Aorta (tissue), 5 donors: Measurements from ENCODE around the gene PCLAF. TPM values are rescaled to one million over a fixed set of nuclear protein-coding genes. Genes with fewer than 3 reads are reported as not detected.
"Not testable (repeated sequence)": the region's sequence is repeated elsewhere in the genome, so short reads cannot be mapped to it uniquely, and the experiment has no call there.

Experiments
- ATAC-seq: fragments of 200-7000 bp; cut with Tn5 transposase; one replicate; pipeline ENCODE4 v1.9.1; 2022; ENCODE audit warnings: moderate library complexity; ENCODE audit not compliant: low FRiP score
- DNase-seq, 2 donors: peaks; one replicate each; pipeline ENCODE4 v3.0.0-alpha.2; 2020
- H3K27ac ChIP-seq, 2 donors: one replicate each; pipeline ENCODE4 v1.5.1; 2013; ENCODE audit warnings: low read length in 2 of 2, mild to moderate bottlenecking in 2 of 2, moderate library complexity in 2 of 2, control low read depth in 1 of 2, inconsistent platforms in 1 of 2, low read depth in 1 of 2
- H3K27me3 ChIP-seq, 2 donors: one replicate each; pipeline ENCODE4 v1.6.1; 2013; ENCODE audit warnings: control low read depth in 1 of 2, low read length in 1 of 2, mild to moderate bottlenecking in 1 of 2, moderate library complexity in 1 of 2; ENCODE audit not compliant: insufficient read depth in 2 of 2, control insufficient read depth in 1 of 2
- H3K36me3 ChIP-seq, 2 donors: one replicate each; pipeline ENCODE4 v1.6.1; 2013; ENCODE audit warnings: control low read depth in 1 of 2, low read length in 1 of 2, mild to moderate bottlenecking in 1 of 2; ENCODE audit not compliant: insufficient read depth in 2 of 2, control insufficient read depth in 1 of 2
- H3K4me1 ChIP-seq, 2 donors: one replicate each; pipeline ENCODE4 v1.6.1; 2013; ENCODE audit warnings: low read length in 2 of 2, control low read depth in 1 of 2, mild to moderate bottlenecking in 1 of 2, moderate library complexity in 1 of 2; ENCODE audit not compliant: insufficient read depth in 2 of 2, control insufficient read depth in 1 of 2
- H3K4me3 ChIP-seq, 2 donors: one replicate each; pipeline ENCODE4 v1.5.1; 2013; ENCODE audit warnings: low read length in 2 of 2, control low read depth in 1 of 2, mild to moderate bottlenecking in 1 of 2
- H3K9me3 ChIP-seq: one replicate; pipeline ENCODE4 v1.6.1; 2013; ENCODE audit warnings: mild to moderate bottlenecking, low read length; ENCODE audit not compliant: control insufficient read depth
- WGBS, 2 donors: extraction: QIAGEN DNeasy Blood & Tissue Kit; methylation state at CpG; one replicate each; pipeline ENCODE4 v1.1.7; 2013; 5-methylcytosine and 5-hydroxymethylcytosine counted together
- intact Hi-C, 2 donors: fragments of 100-400 bp; cut with DNase I; formaldehyde crosslinking; loops; one replicate each; pipeline versions ENCODE4 v1.14.2 to v1.15.0; 2022
- polyA plus RNA-seq, 2 donors: library from polyadenylated mRNA; stranded (reverse); fragments of 200-250 nt; gene quantifications; one replicate each; pipeline ENCODE4 v1.2.3, GENCODE V29; 2013
- total RNA-seq, 2 donors: library from RNA; stranded (reverse); fragmentation: NEBNext Ultra II Directional; extraction: Animal tissue kit (Norgen Biotek cat#: 25700); gene quantifications; one replicate each; pipeline ENCODE4 v1.2.1, GENCODE V29; 2021
- donor health status: healthy with polysubstance abuse.
- donor health status: Bipolar disorder and iron deficiency.
- donor health status: DM: no; HTN: no; CAD: no.
- donor health status: DM: no; HTN: no; CAD: no.
- donor health status: DM: yes; HTN: yes; CAD: no.

PCLAF gene
- total and polyA plus RNA-seq, 4 donors: 0.91 to 6.0 TPM; not detected in 2

- not testable (repeated sequence) for ATAC-seq, H3K4me3 ChIP-seq, H3K27me3 ChIP-seq, H3K4me1 ChIP-seq, DNase-seq, H3K27ac ChIP-seq, H3K36me3 ChIP-seq, H3K9me3 ChIP-seq
- WGBS, 2 donors: 57 to 58% methylated on average over 11 of the region's 11 CpGs
- intact Hi-C loops: loop anchor here in 1 of 2 donors (10.0 kb wide), 1 partner anchor 215 kb away; the partner anchor contains the start of gene PPIB
Observed at GRCh38 chr15:64380130-64380870, 941 bp downstream of the PCLAF start.

GRCh38 chr15:64379216-64379960 lies 1.9 kb downstream of the PCLAF start:
- WGBS, 2 donors: 64 to 69% methylated on average over 9 of the region's 9 CpGs

GRCh38 chr15:64373360-64373759 lies 7.9 kb downstream of the PCLAF start:
- no peak overlapping the region for H3K4me3 ChIP-seq
- DNase-seq: no peak
- H3K27ac ChIP-seq: no peak overlapping the region
- no peak for ATAC-seq
- no peaks in the 10 kb centered on the region for H3K4me1 ChIP-seq
- H3K9me3 ChIP-seq: no peaks in the 10 kb centered on the region
- intact Hi-C loops: no loop called here
- WGBS, 2 donors: 92 to 96% methylated on average over 8 of the region's 8 CpGs
- no peaks in the 10 kb centered on the region for H3K27me3 ChIP-seq
- H3K36me3 ChIP-seq: no peaks in the 10 kb centered on the region

More at GRCh38 chr15:64379216-64379960, 1.9 kb downstream of the PCLAF start:
- ATAC-seq (no peak), DNase-seq (no peak)
- intact Hi-C loops: no loop called here
- Histone ChIP-seq H3K27ac (no peak overlapping the region), H3K4me3 (no peak overlapping the region), H3K36me3 (no peaks in the 10 kb centered on the region), H3K4me1 (no peaks in the 10 kb centered on the region), H3K27me3 (no peaks in the 10 kb centered on the region), H3K9me3 (no peaks in the 10 kb centered on the region)

GRCh38 chr15:64371383-64371782 lies 9.9 kb downstream of the PCLAF start:
- ATAC-seq, H3K27me3 ChIP-seq, H3K36me3 ChIP-seq, H3K9me3 ChIP-seq, H3K4me3 ChIP-seq, H3K4me1 ChIP-seq, DNase-seq, intact Hi-C loops, H3K27ac ChIP-seq: not testable (repeated sequence)
- WGBS, 2 donors: 97 to 99% methylated on average over 8 of the region's 8 CpGs

GRCh38 chr15:64369078-64369607 lies 12.1 kb downstream of the PCLAF start:
- 84 to 88% methylated on average over 2 of the region's 2 CpGs for WGBS, 2 donors
- Histone ChIP-seq H3K36me3 (no peaks in the 10 kb centered on the region), H3K27ac (no peak overlapping the region), H3K27me3 (no peaks in the 10 kb centered on the region), H3K4me1 (no peaks in the 10 kb centered on the region), H3K4me3 (no peak overlapping the region), H3K9me3 (no peaks in the 10 kb centered on the region)
- DNase-seq (no peak), ATAC-seq (no peak)
- intact Hi-C loops: no loop called here

GRCh38 chr15:64361259-64361658 lies 20.0 kb downstream of the PCLAF start:
- Histone ChIP-seq H3K4me3 (no peak overlapping the region), H3K36me3 (no peaks in the 10 kb centered on the region), H3K27me3 (no peaks in the 10 kb centered on the region), H3K9me3 (no peaks in the 10 kb centered on the region), H3K27ac (no peak overlapping the region), H3K4me1 (no peaks in the 10 kb centered on the region)
- WGBS, 2 donors: 93 to 97% methylated on average over 4 of the region's 4 CpGs
- DNase-seq: no peak
- intact Hi-C loops: no loop called here
- no peak for ATAC-seq

- H3K36me3 ChIP-seq: no peaks in the 10 kb centered on the region
- no peak overlapping the region for H3K27ac ChIP-seq
- no peaks in the 10 kb centered on the region for H3K9me3 ChIP-seq
- H3K4me3 ChIP-seq: peak overlapping the region; percentile 69 to 83
- intact Hi-C loops: loop anchor here (1.0 to 10.0 kb wide), 3 partner anchors 152 to 194 kb away; partner anchors contain the start of gene PPIB (in 1 of the 2)
- H3K27me3 ChIP-seq: no peaks in the 10 kb centered on the region
- ATAC-seq (no peak), DNase-seq (no peak)
- H3K4me1 ChIP-seq: no peaks in the 10 kb centered on the region
- WGBS, 2 donors: 10 to 12% methylated on average over 5 of the region's 5 CpGs
Observed at GRCh38 chr15:64356710-64357040, 24.6 kb downstream of the PCLAF start.

- DNase-seq: peak; percentile 97 to 98
- intact Hi-C loops: loop anchor here (1.0 to 10.0 kb wide), 3 partner anchors 151 to 194 kb away; partner anchors contain the start of gene PPIB (in 1 of the 2)
- WGBS, 2 donors: 0 to 1% methylated on average over 32 to 42 of the region's 42 CpGs
Observed at GRCh38 chr15:64355944-64356709, 25.1 kb downstream of the PCLAF start, which contains the start of gene CSNK1G1. CSNK1G1 (minus strand) TSS chr15:64356173; CDS start chr15:64300499, 55,674 bp downstream.

More at GRCh38 chr15:64355944-64356709, 25.1 kb downstream of the PCLAF start, which contains the start of gene CSNK1G1:
- Histone ChIP-seq H3K36me3 (no peaks in the 10 kb centered on the region), H3K27ac (peak within 1 kb of the TSS in 1 of 2 donors; percentile 9), H3K4me3 (peak within 1 kb of the TSS; percentile 90 to 91), H3K4me1 (no peaks in the 10 kb centered on the region), H3K27me3 (no peaks in the 10 kb centered on the region), H3K9me3 (no peaks in the 10 kb centered on the region)
- ATAC-seq: peak; percentile 99
